HG03575 (cell line): ENCODE data around the gene DAPK2.
"Not testable (repeated sequence)": the region's sequence is repeated elsewhere in the genome, so short reads cannot be mapped to it uniquely, and the experiment has no call there.

ENCODE experiments used
- ATAC-seq: cut with Tn5 transposase; IDR thresholded peaks from one replicate; pipeline ENCODE4 v1.9.1; 2021; ENCODE audit not compliant: unreplicated experiment, insufficient number of reproducible peaks, low FRiP score; ENCODE audit errors: extremely low read depth

DAPK2 gene

DNA sequence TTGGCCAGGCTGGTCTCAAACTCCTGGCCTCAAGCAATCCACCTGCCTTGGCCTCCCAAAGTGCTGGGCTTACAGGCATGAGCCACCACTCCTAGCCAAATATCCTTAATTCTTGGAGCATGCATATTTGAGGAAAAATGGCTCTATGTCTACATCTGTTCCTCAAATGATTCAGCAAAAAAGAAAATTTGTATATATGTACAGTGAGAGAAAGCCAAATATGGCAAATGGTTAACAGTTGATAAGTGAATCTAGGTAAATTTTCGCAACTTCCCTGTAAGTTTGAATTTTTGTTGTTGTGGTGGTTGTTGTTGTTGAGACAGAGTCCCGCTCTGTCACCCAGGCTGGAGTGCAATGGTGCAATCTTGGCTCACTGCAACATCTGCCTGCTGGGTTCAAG is 12.8 kb upstream of the DAPK2 start:
- not testable (repeated sequence) for ATAC-seq

DNA sequence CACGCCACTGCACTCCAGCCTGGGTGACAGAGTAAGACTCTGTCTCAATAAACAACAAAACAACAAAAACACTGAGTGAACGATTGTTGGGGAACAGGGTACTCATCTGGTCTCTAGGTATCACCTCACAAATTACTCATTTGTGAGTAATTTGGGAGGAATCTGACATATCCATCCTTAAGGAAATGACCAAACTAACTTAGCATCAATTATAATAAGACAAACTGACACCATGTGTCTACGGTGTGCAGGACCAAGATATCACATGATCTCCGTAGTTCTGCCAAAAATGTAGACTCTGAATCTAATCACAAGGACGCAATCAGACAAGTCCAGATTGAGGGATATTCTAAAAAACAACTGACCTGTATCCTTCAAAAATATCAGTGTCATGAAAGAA is 12.0 kb upstream of the DAPK2 start:
- no peak for ATAC-seq

DNA sequence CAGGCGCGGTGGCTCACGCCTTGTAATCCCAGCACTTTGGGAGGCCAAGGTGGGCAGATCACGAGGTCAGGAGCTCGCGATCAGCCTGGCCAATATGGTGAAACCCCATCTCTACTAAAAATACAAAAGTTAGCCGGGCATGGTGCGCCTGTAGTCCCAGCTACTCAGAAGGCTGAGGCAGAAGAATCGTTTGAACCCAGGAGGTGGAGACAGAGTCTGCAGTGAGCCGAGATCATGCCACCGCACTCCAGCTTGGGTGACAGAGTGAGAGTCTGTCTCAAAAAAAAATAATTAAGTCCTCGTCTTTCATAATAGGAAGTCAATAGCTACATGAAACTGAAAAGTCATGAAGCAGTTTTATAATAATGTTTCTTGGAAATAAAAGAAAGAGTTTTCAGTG is 7.4 kb upstream of the DAPK2 start:
- ATAC-seq = not testable (repeated sequence)

DNA sequence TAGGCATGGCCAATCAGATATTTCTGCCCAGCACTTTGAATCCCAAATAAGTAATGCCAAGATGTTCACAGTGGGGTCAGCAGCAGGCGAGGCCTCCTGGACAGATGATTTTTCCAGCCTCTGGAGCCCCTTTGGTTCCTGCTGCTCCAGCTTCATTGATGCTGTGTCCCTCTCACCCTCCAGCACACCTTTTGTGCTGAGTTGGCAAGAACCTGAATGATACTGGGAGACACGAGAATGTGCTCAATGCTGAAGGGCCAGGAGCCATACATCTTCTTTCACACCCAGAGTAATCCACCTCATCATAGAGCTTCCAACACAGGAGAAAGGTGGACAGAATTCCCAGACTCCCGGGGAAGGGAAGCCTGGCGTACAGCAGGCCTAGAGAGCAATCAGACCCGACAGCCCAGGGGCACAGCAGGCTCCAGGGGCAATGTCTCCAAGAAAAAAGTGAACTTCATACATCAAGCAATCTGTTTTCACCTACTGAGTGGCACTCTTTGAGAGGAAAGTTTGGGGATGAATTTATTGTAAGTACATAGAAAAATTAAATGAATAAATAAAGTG is 6.7 kb upstream of the DAPK2 start:
- ATAC-seq = no peak

DNA sequence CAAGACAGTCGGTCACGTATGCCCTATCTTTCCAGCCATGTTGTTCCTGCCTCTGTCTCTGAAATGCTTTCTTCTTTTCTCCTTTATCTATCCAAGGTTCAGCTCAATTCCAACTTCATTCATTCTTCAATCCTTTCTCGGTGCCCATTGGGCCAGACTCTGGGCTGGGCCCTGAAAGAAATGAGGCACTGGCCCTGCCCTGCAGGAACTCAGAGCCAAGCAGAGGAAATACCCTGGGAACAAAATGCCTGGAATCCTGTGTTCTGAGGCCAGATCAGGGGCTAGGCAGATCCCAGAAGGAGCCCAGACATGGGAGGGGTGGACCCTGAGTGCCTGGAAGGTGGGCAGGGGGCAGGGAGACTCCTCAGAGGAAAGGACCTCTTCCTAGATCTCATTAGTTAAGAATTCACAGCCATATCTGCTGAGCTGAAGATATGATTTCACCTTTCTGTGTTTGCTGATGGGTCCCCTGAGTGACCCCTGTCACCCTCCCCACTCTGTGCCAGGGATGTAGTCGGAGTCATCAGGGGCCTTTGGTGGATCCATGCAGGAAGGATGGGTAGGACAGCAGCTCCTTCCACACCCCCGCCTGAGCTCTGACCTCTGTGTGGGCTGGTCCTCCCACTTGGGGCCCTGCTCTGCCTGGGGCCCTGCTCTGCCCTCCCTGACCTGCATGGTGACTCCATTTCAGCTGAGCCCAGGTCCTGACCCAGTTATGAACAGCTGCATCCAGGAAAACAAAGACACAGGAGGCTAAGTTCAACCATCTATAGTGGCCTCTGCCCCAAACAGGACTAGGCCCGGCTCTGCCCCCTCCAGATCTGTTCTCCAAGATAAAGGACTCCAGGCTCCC is 5.3 kb upstream of the DAPK2 start:
- ATAC-seq = no peak

DNA sequence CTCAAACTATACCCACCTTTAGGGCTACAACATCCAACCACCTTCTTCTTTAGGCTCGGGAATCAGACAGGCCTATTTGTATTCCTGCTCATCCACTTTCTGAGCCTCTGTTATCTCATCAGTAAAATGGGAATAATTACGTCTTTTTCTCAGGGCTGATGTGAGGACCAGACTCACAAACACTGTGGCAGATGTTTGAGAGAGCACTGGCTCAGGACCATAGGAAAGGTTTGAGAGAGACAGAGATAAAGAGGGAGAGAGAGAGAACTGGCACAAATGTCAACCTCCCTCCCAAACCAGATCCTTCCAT is 4.8 kb upstream of the DAPK2 start:
- no peak for ATAC-seq

DNA sequence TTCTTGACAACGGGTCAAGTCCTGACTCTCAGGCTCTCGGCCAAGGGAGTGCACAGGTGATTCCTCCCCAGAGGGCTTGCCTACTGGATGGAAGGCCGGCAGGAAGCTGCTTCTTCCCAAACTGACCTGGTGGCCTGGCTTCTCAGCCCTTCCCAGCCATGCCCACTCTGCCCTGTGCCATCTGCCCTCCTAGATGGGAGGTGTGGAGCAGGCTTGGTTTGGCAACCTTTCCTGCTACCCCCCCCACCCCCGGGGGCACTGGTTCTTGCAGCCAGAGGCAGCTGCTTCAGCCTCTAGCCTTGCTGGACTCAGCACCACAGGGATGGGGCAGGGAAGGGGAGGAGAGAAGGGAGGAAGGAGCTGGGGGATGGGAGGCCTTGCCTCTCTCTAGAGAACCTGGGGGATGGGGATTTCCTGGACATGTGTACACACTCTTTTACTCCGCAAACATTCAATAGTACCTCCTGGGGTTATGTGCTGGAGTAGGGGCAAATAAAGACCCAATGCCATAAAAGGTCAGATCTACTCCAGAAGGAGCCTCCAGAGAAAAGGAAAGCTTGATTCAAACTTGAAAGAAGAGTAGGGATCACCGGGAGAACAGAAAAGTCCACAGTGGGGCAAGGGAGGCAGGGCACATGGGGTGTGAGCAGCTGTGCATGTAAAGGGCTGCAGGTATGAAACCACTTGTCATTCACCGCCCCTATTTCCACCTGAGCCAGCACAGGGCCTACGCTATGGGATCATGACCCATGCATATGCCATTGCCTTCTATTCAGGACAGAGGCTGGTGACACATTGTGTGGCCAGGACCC is 4.2 kb upstream of the DAPK2 start:
- ATAC-seq = no peak

- no peak for ATAC-seq
Observed at GRCh38 chr15:64048781-64049460, 2.6 kb upstream of the DAPK2 start.

DNA sequence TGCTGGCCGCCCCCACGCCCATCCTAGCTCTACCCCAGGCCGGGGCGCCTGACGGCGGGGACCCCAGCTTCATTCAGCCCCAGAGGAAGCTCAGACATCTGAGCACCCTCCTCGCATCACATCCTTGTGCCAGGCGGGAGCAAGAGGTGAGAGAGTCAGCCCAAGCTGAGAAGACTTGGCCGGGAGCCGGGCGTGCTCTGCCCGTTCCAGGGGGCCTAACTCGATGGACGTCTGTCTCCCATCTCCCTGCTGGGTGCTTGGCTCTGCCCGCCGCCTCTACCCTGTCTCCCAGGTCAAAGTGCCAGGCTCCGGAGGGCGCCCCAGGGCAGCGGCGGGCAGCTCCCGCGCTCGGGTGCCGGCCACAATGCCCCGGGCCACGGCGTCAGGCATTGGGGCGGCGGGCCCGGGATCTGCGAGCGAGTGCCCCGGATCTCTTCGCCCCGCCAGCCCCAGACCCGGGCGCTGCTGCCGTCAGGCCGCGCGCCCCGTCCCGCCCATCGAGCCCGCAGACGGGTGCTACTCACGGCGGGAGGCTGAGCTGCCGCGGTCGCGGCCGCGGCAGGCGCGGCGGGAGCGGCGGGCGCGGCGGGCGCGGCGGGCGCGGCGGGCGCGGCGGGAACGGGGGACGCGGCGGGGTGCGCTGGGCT is 388 bp downstream of the DAPK2 start:
- no peak for ATAC-seq

DNA sequence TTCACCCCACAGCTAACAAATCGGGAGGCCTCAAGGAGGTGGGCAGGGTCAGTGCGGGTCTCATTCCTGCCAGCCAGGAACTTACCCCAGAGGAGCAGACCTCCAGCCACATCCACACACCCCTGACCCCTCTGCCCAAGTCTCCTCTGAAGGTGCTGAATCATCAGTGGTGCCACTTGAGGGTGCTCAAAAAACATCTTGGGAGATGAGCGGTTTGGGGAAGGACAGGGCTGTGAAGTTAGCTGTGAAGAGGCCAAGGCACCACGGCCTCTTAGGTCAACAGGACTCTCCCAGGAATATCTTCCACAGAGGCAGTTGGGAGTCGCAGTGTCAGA is 1.2 kb downstream of the DAPK2 start:
- no peak for ATAC-seq

- ATAC-seq = no peak
Observed at GRCh38 chr15:64044300-64045100, 1.8 kb downstream of the DAPK2 start.

- ATAC-seq = no peak
Observed at GRCh38 chr15:64038878-64039610, 7.2 kb downstream of the DAPK2 start.

DNA sequence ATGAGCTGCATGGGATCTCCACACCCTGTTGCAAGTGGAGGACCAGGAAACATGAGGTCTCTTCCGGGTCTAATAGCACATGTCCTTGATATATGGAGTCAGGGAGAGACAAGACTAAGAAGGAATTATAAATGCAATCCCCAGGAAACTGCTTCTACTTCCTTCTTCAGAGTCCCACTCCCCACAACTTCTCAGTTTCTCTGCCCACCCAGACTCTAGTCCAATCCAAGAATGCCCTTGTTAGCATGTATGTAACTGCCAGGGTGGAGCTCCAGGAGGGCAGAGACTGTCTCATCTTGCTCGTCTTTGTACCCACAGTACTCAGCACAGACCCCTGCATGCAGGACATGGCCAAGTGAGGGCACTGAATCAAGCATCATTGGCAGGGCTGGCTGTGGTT is 8.3 kb downstream of the DAPK2 start:
- ATAC-seq = no peak

- no peak for ATAC-seq
Observed at GRCh38 chr15:64037116-64037515, 9.2 kb downstream of the DAPK2 start.

DNA sequence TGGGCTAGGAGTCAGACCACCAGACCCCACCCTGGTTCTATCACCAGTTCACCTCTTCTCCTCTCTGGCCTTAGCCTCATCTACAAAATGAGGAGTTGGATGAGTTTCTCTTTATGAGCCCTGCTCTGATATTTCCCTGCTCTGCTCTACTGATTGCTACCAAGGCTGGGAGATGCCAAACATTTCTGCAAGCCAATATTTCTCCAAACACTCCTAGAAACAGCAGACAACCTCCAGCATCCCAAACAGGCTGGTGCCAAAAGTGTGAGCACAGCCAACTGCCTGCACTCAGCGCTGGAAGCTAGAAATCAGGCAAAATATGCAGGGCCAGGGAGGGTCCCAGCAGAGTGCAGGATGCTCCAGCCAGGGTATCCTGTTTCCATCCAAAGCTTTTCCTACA is 10.8 kb downstream of the DAPK2 start:
- no peak for ATAC-seq

DNA sequence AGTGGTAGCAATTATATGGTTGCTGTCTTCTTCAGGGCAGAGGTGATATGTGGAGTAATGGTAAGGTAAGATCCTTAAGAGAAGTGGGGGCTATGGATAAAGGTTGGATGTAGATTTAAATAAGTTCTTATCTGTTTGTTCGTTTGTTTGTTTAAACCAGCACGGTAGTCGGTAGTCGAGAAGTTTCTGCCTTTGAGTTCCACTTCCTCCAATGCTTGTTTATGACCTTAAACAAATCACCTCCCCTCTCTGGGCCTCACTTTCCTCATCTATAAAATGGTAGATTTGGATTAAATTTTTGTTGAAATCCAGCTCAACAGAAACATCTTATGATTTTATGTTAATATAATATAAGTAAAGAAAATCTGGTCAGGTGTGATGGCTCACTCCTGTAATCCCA is 11.8 kb downstream of the DAPK2 start:
- no peak for ATAC-seq

- ATAC-seq = no peak
Observed at GRCh38 chr15:64032329-64032728, 14.0 kb downstream of the DAPK2 start.

DNA sequence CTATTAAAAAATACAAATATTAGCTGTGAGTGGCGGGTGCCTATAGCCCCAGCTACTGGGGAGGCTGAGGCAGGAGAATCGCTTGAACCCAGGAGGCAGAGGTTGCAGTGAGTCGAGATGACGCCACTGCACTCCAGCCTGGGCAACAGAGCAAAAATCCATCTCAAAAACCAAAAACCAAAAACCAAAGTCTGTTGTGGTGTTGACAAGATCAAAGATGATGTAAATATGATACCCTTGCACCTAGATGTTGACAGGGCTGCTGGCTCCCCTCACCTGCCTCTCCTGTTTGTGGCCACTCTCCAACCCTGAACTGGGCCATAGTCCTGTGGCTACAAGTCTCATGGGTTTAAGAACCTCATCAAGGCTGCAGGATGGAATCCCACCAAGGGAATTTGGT is 16.2 kb downstream of the DAPK2 start:
- ATAC-seq = no peak
